IPS DF 4.7 (cell line): Measurements from ENCODE around the gene HIP1R.

Experiments
- DNase-seq: peaks from one replicate; pipeline ENCODE4 v3.0.0-alpha.2; 2013; ENCODE audit warnings: low spot score; ENCODE audit errors: extremely low read depth

HIP1R gene

GRCh38 chr12:122860854-122861586 lies 25.8 kb downstream of the HIP1R start:
- no peak for DNase-seq

- DNase-seq, result no peak
Observed at GRCh38 chr12:122861587-122861970, 26.3 kb downstream of the HIP1R start.

- DNase-seq, result no peak
Observed at GRCh38 chr12:122862110-122862634, 26.9 kb downstream of the HIP1R start.

GRCh38 chr12:122862872-122863701 lies 27.8 kb downstream of the HIP1R start:
- no peak for DNase-seq

- no peak for DNase-seq
Observed at GRCh38 chr12:122864894-122865253, 29.6 kb downstream of the HIP1R start.

GRCh38 chr12:122865268-122866231 lies 30.3 kb downstream of the HIP1R start:
- DNase-seq, result no peak

GRCh38 chr12:122866379-122866778 lies 31.1 kb downstream of the HIP1R start:
- DNase-seq, result no peak

GRCh38 chr12:122866950-122867607 lies 31.8 kb downstream of the HIP1R start:
- no peak for DNase-seq

GRCh38 chr12:122867691-122868461 lies 32.6 kb downstream of the HIP1R start:
- no peak for DNase-seq

- no peak for DNase-seq
Observed at GRCh38 chr12:122868471-122869177, 33.4 kb downstream of the HIP1R start.

- no peak for DNase-seq
Observed at GRCh38 chr12:122869207-122869973, 34.1 kb downstream of the HIP1R start.

- DNase-seq, result no peak
Observed at GRCh38 chr12:122870163-122870842, 35.0 kb downstream of the HIP1R start.

GRCh38 chr12:122870867-122871664 lies 35.8 kb downstream of the HIP1R start:
- DNase-seq, result no peak

- DNase-seq, result peak; percentile 100
Observed at GRCh38 chr12:122871851-122872780, 36.9 kb downstream of the HIP1R start.

GRCh38 chr12:122872815-122873361 lies 37.6 kb downstream of the HIP1R start:
- no peak for DNase-seq

GRCh38 chr12:122873540-122873939 lies 38.3 kb downstream of the HIP1R start:
- DNase-seq, result no peak
